Cardiac muscle cell (in vitro differentiated cells and primary cell): ENCODE measurements around the gene SLC33A1. TPM values are rescaled to one million over a fixed set of nuclear protein-coding genes. Genes with fewer than 3 reads are reported as not detected.
A peak's percentile ranks its signal among the peaks of the same experiment; 100 is the strongest.
"Not testable (repeated sequence)": the region's sequence is repeated elsewhere in the genome, so short reads cannot be mapped to it uniquely, and the experiment has no call there.

ENCODE experiments used
- DNase-seq, 2 donors: peaks; one replicate each; pipeline versions ENCODE4 v3.0.0 to v3.0.0-alpha.2; 2010 to 2017; ENCODE audit warnings: low read depth in 1 of 2, low spot score in 1 of 2
- H3K27ac ChIP-seq: fragments of 200-600 bp; sonication (generic); 2 replicates; pipeline ENCODE4 v1.5.1; 2016
- H3K27me3 ChIP-seq: fragments of 200-600 bp; sonication (generic); 2 replicates; pipeline ENCODE4 v1.6.0; 2016; ENCODE audit warnings: control low read depth
- H3K36me3 ChIP-seq: fragments of 200-600 bp; sonication (generic); 2 replicates; pipeline ENCODE4 v1.5.1; 2016; ENCODE audit warnings: control low read depth
- H3K4me1 ChIP-seq: fragments of 200-600 bp; sonication (generic); 2 replicates; pipeline ENCODE4 v1.8.1; 2017; ENCODE audit warnings: low read depth, mild to moderate bottlenecking, mixed run types
- H3K4me3 ChIP-seq: fragments of 200-600 bp; sonication (generic); 2 replicates; pipeline ENCODE4 v1.5.1; 2016; ENCODE audit warnings: mild to moderate bottlenecking
- H3K9me3 ChIP-seq: fragments of 200-600 bp; sonication (generic); 2 replicates; pipeline ENCODE4 v1.5.1; 2017; ENCODE audit warnings: low read depth, mild to moderate bottlenecking, control low read depth
- CTCF ChIP-seq: IDR thresholded peaks from 2 replicates; pipeline ENCODE4 v1.5.1; 2012; ENCODE audit warnings: low read depth, mild to moderate bottlenecking, low read length
- polyA plus RNA-seq: library from polyadenylated mRNA; unstranded; fragments of >200 nt; fragmentation: Nextera tagmentation; extraction: Ambion mirVana; gene quantifications from 2 replicates; pipeline ENCODE4 v1.2.1, GENCODE V29; 2016
- total RNA-seq: library from RNA; depleted of rRNA; stranded (reverse); fragments of >200 nt; gene quantifications from 2 replicates; pipeline ENCODE4 v1.2.3, GENCODE V29; 2016

Gene SLC33A1
- total and polyA plus RNA-seq, 2 experiments from 2014 or later = 7.9 to 23.9 TPM

GRCh38 chr3:155889212-155889611, 35.0 kb upstream of the SLC33A1 start:
- H3K4me3 ChIP-seq = no peak overlapping the region
- H3K4me1 ChIP-seq = peaks cover 12% of the 10 kb centered on the region
- peaks cover 7% of the 10 kb centered on the region for H3K36me3 ChIP-seq
- H3K27ac ChIP-seq = peak overlapping the region; percentile 12
- TF ChIP-seq CTCF = no peak
- DNase-seq = no peak
- no peaks in the 10 kb centered on the region for H3K27me3 ChIP-seq
- H3K9me3 ChIP-seq = no peaks in the 10 kb centered on the region

- no peak for DNase-seq
- peaks cover 12% of the 10 kb centered on the region for H3K4me1 ChIP-seq
- no peaks in the 10 kb centered on the region for H3K36me3 ChIP-seq
- no peak overlapping the region for H3K4me3 ChIP-seq
- no peaks in the 10 kb centered on the region for H3K27me3 ChIP-seq
- H3K9me3 ChIP-seq = no peaks in the 10 kb centered on the region
- H3K27ac ChIP-seq = no peak overlapping the region
- TF ChIP-seq CTCF = no peak
Observed at GRCh38 chr3:155886915-155887314, 32.7 kb upstream of the SLC33A1 start.

GRCh38 chr3:155886348-155886747, 32.1 kb upstream of the SLC33A1 start:
- not testable (repeated sequence) for H3K9me3 ChIP-seq, H3K36me3 ChIP-seq, H3K27ac ChIP-seq, DNase-seq, H3K27me3 ChIP-seq, H3K4me3 ChIP-seq
- H3K4me1 ChIP-seq = peaks cover 12% of the 10 kb centered on the region

- Histone ChIP-seq H3K4me3 (no peak overlapping the region), H3K9me3 (no peaks in the 10 kb centered on the region), H3K27ac (no peak overlapping the region), H3K4me1 (peaks cover 9% of the 10 kb centered on the region), H3K36me3 (no peaks in the 10 kb centered on the region), H3K27me3 (no peaks in the 10 kb centered on the region)
- TF ChIP-seq CTCF = no peak
- no peak for DNase-seq
Observed at GRCh38 chr3:155885292-155885691, 31.1 kb upstream of the SLC33A1 start.

GRCh38 chr3:155884292-155884691, 30.1 kb upstream of the SLC33A1 start:
- Histone ChIP-seq H3K36me3 (no peaks in the 10 kb centered on the region), H3K4me1 (no peaks in the 10 kb centered on the region), H3K9me3 (no peaks in the 10 kb centered on the region), H3K4me3 (no peak overlapping the region), H3K27me3 (no peaks in the 10 kb centered on the region), H3K27ac (no peak overlapping the region)
- no peak for TF ChIP-seq CTCF
- DNase-seq = no peak

- TF ChIP-seq CTCF = no peak
- no peaks in the 10 kb centered on the region for H3K9me3 ChIP-seq
Observed at GRCh38 chr3:155880286-155880685, 26.1 kb upstream of the SLC33A1 start.

More at GRCh38 chr3:155880286-155880685, 26.1 kb upstream of the SLC33A1 start:
- DNase-seq = no peak
- Histone ChIP-seq H3K4me3 (no peak overlapping the region), H3K36me3 (no peaks in the 10 kb centered on the region), H3K27me3 (no peaks in the 10 kb centered on the region), H3K27ac (no peak overlapping the region), H3K4me1 (no peaks in the 10 kb centered on the region)
